ENCODE measurements around the gene SELENOF. TPM values are rescaled to one million over a fixed set of nuclear protein-coding genes. Genes with fewer than 3 reads are reported as not detected.

The SELENOF gene
- total RNA-seq, 1 donor = 182 TPM

DNA sequence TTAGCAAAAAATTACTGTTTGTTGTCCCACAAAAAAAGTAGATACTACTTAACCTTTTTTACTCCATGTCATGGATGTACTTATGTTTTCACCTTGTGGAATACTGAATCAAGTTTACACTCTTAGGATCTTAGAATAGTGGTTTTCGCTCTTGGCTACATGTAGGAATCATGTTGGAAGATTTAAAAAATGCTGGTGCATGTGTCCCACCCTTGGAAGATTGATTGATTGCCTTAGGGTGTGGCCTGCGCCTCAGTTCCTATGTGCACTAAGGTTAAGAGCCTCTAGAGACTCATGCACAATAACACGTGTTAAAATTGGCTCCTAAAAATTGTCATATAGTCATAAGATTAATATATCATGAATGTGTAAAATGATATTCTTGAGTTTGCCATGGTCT lies 25.5 kb upstream of the SELENOF start:
- no peak overlapping the region for H2AFZ ChIP-seq (ENCODE audit: low read length)
- H3K27me3 ChIP-seq (ENCODE audit: insufficient read depth, low read length) = no peaks in the 10 kb centered on the region
- H3K27ac ChIP-seq (ENCODE audit: low read depth, low read length) = no peak overlapping the region
- no peak overlapping the region for H3K4me3 ChIP-seq (ENCODE audit: insufficient read depth, low read length)
- TF ChIP-seq, protein P1, sequence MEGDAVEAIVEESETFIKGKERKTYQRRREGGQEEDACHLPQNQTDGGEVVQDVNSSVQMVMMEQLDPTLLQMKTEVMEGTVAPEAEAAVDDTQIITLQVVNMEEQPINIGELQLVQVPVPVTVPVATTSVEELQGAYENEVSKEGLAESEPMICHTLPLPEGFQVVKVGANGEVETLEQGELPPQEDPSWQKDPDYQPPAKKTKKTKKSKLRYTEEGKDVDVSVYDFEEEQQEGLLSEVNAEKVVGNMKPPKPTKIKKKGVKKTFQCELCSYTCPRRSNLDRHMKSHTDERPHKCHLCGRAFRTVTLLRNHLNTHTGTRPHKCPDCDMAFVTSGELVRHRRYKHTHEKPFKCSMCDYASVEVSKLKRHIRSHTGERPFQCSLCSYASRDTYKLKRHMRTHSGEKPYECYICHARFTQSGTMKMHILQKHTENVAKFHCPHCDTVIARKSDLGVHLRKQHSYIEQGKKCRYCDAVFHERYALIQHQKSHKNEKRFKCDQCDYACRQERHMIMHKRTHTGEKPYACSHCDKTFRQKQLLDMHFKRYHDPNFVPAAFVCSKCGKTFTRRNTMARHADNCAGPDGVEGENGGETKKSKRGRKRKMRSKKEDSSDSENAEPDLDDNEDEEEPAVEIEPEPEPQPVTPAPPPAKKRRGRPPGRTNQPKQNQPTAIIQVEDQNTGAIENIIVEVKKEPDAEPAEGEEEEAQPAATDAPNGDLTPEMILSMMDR (IDR thresholded peaks at IDR 0.05; ENCODE audit: extremely low read depth, low read depth, low read length) = no peak
- no peaks in the 10 kb centered on the region for H3K9me3 ChIP-seq (ENCODE audit: low read depth, low read length)
- H3K4me2 ChIP-seq (ENCODE audit: insufficient read depth, low read length) = no peak overlapping the region
- no peaks in the 10 kb centered on the region for H3K36me3 ChIP-seq (ENCODE audit: insufficient read depth, low read length)
- H4K20me1 ChIP-seq (ENCODE audit: insufficient read depth, low read length) = peaks cover 15% of the 10 kb centered on the region
- peaks cover 31% of the 10 kb centered on the region for H3K79me2 ChIP-seq (ENCODE audit: insufficient read depth, low read length)
- no peak for DNase-seq (ENCODE audit: insufficient read length, low spot score, missing footprints)
- H3K4me1 ChIP-seq (ENCODE audit: insufficient read depth, low read length) = no peaks in the 10 kb centered on the region

DNA sequence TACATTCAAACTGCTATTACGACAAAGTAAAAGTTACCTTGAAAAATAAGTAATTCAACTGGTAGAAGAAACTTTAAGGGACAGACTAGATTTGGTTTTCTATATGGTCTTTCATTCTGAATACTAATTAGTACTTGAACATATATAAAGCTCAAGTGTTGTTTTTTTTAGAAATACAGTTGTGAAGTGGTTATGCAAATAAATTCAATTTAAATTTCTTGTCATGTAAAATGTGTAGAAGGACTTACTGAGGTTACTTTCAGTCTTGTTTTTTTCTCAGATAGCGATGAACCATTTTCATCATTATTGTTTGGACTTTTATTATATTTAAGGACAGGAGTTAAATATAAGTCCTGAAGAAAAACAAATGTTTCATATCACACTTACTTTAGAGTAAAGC lies 24.9 kb upstream of the SELENOF start:
- TF ChIP-seq, protein P1 (IDR thresholded peaks at IDR 0.05; ENCODE audit: extremely low read depth, low read depth, low read length) = no peak
- H3K27me3 ChIP-seq (ENCODE audit: insufficient read depth, low read length) = no peaks in the 10 kb centered on the region
- H2AFZ ChIP-seq (ENCODE audit: low read length) = no peak overlapping the region
- no peak for DNase-seq (ENCODE audit: insufficient read length, low spot score, missing footprints)
- no peak overlapping the region for H3K4me3 ChIP-seq (ENCODE audit: insufficient read depth, low read length)
- no peak overlapping the region for H3K4me2 ChIP-seq (ENCODE audit: insufficient read depth, low read length)
- no peak overlapping the region for H3K27ac ChIP-seq (ENCODE audit: low read depth, low read length)
- no peaks in the 10 kb centered on the region for H3K9me3 ChIP-seq (ENCODE audit: low read depth, low read length)
- H3K79me2 ChIP-seq (ENCODE audit: insufficient read depth, low read length) = peaks cover 35% of the 10 kb centered on the region
- no peaks in the 10 kb centered on the region for H3K36me3 ChIP-seq (ENCODE audit: insufficient read depth, low read length)
- H3K4me1 ChIP-seq (ENCODE audit: insufficient read depth, low read length) = no peaks in the 10 kb centered on the region
- peaks cover 15% of the 10 kb centered on the region for H4K20me1 ChIP-seq (ENCODE audit: insufficient read depth, low read length)

DNA sequence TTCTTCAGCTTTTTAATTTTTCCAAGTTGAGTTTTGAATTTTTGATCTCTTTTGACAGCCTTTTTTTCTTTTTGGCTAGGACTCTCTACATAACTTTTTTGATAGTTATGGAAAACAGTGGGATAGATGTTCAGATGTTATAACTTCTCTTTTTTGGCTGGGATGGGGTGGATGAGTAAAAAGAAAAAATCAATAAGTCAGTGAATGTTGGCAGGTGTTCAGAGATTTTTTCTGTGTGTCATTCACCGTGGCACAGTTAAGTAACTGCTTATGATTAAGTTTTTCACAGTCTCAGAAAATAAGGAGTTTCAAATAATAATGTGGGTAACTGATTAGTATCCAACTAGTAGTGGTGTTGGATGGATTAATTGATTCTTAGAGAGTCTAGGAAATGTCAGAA lies 24.5 kb upstream of the SELENOF start:
- Histone ChIP-seq H3K4me1 (ENCODE audit: insufficient read depth, low read length) (no peaks in the 10 kb centered on the region), H3K27me3 (ENCODE audit: insufficient read depth, low read length) (no peaks in the 10 kb centered on the region), H3K36me3 (ENCODE audit: insufficient read depth, low read length) (no peaks in the 10 kb centered on the region), H3K79me2 (ENCODE audit: insufficient read depth, low read length) (peaks cover 39% of the 10 kb centered on the region), H3K4me3 (ENCODE audit: insufficient read depth, low read length) (no peak overlapping the region), H3K9me3 (ENCODE audit: low read depth, low read length) (no peaks in the 10 kb centered on the region), H3K27ac (ENCODE audit: low read depth, low read length) (no peak overlapping the region), H4K20me1 (ENCODE audit: insufficient read depth, low read length) (peaks cover 15% of the 10 kb centered on the region), H2AFZ (ENCODE audit: low read length) (no peak overlapping the region), H3K4me2 (ENCODE audit: insufficient read depth, low read length) (no peak overlapping the region)
- no peak for DNase-seq (ENCODE audit: insufficient read length, low spot score, missing footprints)
- TF ChIP-seq, protein P1 (IDR thresholded peaks at IDR 0.05; ENCODE audit: extremely low read depth, low read depth, low read length) = no peak

DNA sequence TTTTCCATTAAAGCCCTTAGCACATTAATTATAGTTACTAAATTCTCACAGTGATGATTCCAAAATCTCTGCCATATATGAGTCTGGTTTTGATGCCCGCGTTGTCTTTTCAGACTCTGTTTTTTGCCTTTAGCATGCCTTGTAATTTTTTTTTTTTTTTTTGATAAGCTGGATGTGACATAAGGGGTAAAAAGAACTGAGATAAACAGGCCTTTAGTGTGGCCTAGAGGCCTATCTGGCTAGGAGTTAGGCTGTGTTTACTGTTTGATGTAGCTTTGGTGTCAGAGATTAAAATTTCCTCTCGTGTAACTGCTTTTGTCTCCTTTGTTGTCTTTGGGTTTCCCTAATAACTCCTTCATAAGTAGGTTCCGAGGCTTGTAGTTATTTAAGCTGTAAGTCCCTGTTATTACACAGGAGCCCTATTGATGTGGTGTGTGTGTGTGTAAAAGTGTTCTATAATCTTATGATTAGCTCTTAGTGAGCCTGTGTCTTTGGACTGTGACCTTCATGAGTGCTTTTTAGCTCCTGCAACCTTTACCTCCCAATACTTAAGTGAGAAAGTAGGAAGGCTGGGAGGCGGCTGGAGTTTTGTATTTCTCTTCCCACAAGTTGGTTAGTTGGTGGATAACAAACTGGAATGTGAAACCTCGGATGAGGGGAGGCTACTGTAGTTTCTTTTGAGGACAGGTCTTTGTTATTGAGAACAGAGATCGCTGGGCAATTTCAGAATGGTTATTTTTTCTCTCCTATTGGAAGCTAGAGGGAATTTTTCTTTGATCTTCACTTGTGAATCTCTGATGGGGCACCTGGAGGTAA lies 19.8 kb upstream of the SELENOF start:
- H4K20me1 ChIP-seq (ENCODE audit: insufficient read depth, low read length) = peaks cover 7% of the 10 kb centered on the region
- H3K79me2 ChIP-seq (ENCODE audit: insufficient read depth, low read length) = peaks cover 28% of the 10 kb centered on the region
- no peak overlapping the region for H3K4me2 ChIP-seq (ENCODE audit: insufficient read depth, low read length)
- H2AFZ ChIP-seq (ENCODE audit: low read length) = peak overlapping the region; percentile 57
- H3K4me3 ChIP-seq (ENCODE audit: insufficient read depth, low read length) = no peak overlapping the region
- no peaks in the 10 kb centered on the region for H3K36me3 ChIP-seq (ENCODE audit: insufficient read depth, low read length)
- TF ChIP-seq, protein P1 (IDR thresholded peaks at IDR 0.05; ENCODE audit: extremely low read depth, low read depth, low read length) = no peak
- H3K27ac ChIP-seq (ENCODE audit: low read depth, low read length) = no peak overlapping the region
- DNase-seq (ENCODE audit: insufficient read length, low spot score, missing footprints) = no peak
- H3K4me1 ChIP-seq (ENCODE audit: insufficient read depth, low read length) = no peaks in the 10 kb centered on the region
- H3K9me3 ChIP-seq (ENCODE audit: low read depth, low read length) = no peaks in the 10 kb centered on the region
- H3K27me3 ChIP-seq (ENCODE audit: insufficient read depth, low read length) = no peaks in the 10 kb centered on the region

Data from osteoblast (primary cell).